Stimulated activated CD4-positive, alpha-beta T cell treated with anti-CD3 and anti-CD28 coated beads, Interleukin-12 subunit alpha, Interleukin-12 subunit beta, amount 100 ng/mL, for 4 hours (primary cell): Measurements from ENCODE around the gene RUVBL1.
"Not testable (repeated sequence)": the region's sequence is repeated elsewhere in the genome, so short reads cannot be mapped to it uniquely, and the experiment has no call there.

Experiments used
- DNase-seq: peaks from one replicate; pipeline ENCODE4 v3.0.0-alpha.2; 2020

Gene RUVBL1

DNA sequence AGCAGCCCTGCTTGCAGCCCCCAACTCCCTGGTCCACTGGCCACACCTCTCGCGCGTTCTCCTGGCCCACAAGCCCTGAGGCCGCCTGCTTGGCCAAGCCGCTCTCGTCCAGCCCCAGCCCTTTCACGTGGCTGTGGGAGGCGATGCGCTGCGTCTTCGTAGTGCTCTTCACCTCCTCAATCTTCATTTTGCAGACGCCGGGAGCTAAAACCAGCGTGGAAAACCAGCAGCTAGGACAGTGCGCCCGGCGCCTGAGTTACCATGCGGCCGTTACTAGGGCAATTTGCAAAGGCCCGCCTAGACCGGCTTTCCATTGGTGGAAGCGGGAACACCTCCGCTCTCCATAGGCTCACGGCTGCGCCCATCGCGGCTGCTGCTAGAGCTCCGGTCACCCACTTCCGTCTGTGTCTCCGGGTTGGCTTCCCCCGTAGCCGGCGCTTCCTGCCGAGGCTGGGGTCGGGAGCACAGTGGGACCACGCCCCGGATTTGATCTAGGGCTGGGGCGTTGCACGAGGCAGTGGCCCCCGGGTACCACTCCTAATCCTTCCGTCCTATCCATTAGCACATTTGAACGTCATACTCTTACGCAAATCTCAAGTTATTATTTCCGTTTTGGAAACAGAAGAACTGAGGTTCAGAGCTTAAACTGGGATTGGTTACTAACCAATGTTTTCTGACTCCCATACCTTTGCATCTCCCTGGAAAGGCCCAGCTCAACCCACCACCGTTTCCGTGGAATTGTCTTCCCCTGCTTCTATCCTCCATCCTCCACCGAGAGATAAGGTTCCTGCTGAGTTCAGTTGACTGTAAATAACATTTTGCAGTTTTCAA lies at the start of gene RUVBL1:
Gene RUVBL1, minus strand, starts transcription at position 275 of the 831 bp plus-strand sequence. Its CDS starts 88 bp downstream, at position 187.
- DNase-seq, result peak; percentile 93

DNA sequence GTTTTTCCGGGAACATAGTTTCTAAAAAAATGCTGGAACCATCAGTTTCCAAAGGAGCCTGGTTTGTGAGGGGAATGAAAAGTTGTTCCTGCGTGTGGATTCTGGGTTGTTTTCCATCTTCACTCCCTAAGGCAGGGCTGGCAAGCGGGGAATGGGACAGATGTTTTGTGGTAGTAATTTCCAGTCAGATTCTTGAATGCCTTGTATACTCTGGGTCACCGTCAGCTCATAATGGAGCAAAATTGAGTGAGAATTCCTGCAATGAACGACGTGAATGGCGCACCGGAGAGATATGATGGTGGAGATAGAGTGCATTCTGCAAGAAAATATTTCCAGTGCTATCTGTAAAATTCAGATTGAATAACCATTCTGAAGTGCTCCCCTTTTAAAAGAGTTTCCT lies 49.6 kb upstream of the RUVBL1 start:
- no peak for DNase-seq

DNA sequence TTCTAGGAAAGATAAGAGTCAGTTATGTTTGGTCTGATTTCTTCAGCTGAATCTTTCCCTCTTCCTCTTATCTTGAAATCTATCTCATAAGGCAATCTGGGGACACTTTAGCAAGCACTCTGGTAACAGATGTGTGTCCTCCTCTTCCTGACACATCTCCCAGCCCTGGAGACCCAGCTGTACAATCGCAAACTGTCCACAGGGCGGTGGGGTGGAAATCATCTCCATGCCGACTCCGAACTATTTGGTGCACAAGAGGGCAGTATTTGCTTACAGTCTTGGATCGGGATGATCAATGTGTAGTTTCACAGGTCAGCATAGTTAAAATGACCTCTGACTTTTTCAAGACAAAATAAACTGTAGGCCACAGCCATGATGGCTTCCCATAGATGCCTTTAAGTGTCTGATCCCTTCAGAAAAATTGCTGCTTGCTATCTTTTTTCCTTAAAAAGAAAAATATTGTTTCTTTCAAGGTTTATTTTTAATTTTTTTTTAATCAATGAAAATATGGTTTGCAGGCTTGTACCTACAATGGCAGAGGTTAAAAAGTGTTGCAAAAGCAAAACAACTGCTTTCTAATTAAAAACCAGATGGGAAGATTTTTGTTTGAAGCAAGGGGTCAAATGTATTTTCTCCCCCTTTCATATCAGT lies 47.4 kb upstream of the RUVBL1 start:
- DNase-seq, result no peak

DNA sequence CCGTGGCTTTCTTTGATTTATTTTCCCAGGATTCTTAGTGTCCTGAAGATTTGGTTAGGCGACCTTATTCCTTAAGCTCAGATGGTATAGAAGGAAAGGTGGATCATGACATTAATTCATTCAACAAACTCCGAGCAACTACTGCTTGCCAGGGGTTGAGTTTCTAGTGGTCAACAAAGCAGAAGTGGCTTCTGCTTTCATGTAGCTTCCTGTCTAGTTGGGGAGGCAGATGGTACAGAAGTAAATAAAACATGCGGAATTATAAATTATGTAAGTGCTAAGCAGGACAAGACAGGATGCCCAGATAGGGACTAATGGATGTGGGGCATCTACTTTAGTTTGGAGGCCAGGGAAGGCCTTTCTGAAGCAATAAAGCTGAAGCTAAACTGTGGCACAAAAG lies 45.2 kb upstream of the RUVBL1 start:
- no peak for DNase-seq

DNA sequence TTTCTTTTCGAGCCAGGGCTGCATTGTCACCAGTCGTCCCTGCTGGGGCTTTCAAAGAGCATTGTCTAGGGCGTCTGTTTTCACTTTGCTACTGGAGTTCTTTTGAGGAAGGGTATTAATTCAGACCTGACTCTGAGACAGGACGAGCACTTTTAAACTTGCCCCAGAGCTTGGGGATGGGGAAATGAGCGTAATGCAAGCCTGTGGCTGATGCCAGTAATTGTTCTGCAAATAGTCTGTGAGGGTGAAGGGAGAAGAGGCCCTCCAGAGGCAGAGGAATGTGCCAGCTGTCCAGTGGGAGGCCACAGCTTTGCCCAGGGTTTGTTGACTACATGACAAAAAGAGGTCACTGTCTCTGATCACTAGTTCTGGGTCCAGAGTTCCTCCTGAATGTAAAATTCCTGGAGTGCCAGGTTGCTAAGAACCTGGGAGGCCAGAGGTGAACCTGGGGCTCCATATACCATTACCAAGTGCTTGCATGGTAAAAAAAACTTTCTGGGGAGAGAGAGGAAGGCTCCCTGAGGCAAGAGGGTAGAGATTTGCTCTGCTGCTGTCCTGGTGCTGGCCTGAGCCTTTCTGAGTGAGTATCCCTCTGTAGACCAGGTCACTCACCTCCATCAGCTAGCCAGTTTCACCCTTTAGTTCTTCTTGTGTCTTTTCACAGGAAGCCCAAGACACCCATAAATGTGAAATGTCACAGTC lies 44.5 kb upstream of the RUVBL1 start:
- DNase-seq, result no peak

DNA sequence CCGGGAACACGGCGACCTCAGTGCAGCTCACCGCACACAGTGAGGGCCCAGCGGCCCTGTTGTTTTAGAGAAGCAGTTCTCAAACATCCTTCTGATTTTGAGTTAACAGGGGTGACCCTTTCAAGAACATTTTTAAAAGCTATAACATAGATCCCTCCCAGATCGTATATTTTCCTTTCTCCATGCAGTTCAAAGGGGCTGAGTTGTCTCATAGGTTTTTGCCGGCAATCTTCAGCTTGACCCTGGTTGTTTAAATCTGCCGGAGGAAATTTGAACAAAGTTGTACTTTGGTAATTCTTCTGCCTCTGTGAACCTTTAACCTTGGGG lies 44.0 kb upstream of the RUVBL1 start:
- no peak for DNase-seq

DNA sequence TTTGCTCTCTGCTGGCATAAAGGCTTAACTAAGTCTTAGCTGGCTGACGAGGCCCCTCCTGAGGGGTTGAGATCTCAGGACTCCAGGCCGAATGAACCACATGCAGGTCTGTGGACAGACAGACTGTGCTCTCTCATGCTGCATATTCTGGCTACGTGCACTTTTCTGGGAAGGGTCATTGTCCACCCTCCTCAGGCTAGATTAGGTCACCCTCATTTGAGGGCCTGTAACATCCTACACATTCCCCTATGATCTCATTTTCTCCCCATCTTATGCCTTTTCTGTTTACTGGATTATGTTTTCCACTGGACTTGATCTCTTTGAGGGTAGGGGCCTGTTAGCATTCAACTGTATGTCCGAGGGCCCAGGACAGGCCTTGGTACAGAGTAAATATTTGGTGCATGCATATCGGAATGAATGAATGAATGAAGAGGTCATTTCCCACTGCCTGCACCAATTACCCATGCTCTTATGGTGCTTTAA lies 43.4 kb upstream of the RUVBL1 start:
- DNase-seq, result no peak

DNA sequence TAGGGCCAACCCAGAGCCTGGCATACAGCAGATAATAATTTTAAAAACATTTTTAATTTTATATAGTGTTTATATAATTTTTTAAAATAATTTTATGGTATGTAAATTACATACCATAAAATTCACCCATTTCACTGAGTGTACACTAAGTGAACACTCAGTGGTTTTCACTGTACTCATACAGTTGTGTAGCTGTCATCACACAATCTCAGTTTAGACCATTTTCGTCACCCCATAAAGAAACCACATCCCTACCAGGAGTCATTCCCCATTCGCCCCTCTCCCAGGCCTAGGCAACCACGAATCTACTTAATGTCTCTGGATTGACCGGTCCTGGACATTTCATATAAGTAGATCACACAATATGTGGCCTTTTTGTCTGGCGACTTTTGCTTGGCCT lies 39.8 kb upstream of the RUVBL1 start:
- no peak for DNase-seq

DNA sequence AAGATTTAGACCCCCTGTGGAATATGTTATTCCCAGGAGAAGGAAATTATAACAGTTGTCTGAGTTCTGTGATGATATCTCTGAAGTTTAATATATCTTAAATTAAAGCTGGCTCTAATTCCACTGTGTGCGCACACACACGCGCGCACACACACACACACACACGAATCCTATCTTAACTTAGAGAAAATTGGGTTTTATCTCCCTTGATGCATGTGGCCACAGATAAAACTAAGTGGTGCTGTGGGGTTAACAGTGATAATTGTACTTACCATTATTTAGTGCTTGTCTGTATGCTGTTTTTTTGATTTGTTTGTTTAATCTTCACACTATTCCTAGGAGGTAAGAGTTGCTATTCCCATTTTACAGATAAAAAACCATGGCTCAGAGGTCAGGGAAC lies 37.0 kb upstream of the RUVBL1 start:
- no peak for DNase-seq

DNA sequence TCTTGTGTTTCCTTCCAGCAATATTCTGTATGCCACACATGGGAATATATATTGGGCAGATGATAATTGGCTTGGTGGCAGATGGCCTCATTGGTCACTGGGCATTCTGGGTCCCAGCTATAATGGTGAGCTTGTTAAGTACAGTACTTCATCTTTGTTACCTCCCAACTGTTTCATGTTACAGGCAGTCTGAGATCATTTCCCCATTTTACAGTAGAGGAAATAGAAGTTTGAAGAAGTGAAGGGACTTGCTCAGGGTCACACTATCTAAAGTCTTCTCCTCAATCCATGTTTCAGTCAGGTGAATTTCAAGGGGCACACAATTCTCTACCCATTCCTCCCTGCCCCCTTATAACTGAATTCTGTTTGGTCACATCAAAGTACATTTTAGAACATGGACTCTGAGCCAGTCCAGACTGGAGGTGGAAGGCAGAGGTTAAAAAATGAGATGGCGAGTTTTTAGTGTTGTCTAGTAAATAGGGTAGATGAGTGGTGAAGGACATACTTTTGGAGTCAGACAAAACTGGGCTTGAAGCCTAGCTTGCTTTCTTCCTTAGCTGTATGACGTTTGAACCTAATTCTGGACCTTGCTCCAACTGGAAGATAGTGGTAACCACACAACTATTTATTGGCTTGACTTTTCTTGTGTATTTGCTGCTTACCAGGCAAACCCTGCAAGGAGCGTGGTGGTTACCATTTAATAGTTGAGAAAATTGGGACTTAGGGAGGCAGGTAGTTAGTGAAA lies 32.2 kb upstream of the RUVBL1 start:
- DNase-seq, result no peak

DNA sequence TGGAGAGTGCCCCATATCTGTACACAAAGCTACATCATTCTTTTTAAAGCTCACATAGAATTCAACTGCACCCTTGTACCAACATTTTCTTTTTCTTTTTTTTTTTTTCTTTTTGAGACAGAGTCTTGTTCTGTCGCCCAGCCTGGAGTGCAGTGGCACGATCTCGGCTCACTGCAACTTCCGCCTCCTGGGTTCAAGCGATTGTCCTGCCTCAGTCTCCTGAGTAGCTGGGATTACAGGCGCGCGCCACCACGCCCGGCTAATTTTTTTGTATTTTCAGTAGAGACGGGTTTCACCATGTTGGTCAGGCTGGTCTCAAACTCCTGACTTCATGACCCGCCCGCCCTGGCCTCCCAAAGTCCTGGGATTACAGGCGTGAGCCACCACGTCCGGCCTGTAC lies 30.7 kb upstream of the RUVBL1 start:
- not testable (repeated sequence) for DNase-seq

DNA sequence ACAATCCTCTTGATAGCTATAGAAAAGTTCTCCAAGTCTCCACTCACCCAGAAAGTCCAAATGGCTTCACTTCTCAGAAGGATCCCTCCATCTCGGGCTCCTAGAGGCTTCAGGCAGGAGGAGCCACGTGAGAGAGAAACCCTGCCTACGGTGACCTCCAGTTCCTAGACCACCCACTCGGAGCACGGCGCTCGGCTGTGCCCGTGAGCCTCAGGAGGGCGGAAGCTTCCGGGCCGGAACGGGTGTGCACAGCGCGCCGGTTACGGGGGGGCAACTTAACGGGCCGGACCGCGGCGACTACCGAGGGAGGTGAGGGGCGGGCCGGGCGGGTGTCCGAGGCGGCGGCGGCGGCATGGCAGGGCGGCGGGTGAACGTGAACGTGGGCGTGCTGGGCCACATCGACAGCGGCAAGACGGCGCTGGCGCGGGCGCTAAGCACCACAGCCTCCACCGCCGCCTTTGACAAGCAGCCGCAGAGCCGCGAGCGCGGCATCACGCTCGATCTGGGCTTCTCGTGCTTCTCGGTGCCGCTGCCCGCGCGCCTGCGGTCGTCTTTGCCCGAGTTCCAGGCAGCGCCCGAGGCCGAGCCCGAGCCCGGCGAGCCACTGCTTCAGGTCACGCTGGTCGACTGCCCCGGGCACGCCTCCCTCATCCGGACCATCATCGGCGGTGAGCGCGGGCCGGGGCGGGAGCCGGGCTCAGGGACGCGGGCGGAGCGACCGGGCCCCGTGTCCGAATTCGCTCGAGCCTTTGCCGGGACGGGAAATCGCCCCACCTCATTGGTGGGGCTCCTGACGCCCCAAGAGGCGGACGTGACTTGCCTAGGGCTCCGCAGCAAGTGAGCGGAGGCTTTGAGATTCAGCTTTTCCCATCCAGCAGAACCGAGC lies 29.8 kb upstream of the RUVBL1 start, which contains the start of gene EEFSEC:
Gene EEFSEC, plus strand, starts transcription at position 326 of the 886 bp plus-strand sequence. Its CDS starts 27 bp downstream, at position 353.
- peak; percentile 85 for DNase-seq

DNA sequence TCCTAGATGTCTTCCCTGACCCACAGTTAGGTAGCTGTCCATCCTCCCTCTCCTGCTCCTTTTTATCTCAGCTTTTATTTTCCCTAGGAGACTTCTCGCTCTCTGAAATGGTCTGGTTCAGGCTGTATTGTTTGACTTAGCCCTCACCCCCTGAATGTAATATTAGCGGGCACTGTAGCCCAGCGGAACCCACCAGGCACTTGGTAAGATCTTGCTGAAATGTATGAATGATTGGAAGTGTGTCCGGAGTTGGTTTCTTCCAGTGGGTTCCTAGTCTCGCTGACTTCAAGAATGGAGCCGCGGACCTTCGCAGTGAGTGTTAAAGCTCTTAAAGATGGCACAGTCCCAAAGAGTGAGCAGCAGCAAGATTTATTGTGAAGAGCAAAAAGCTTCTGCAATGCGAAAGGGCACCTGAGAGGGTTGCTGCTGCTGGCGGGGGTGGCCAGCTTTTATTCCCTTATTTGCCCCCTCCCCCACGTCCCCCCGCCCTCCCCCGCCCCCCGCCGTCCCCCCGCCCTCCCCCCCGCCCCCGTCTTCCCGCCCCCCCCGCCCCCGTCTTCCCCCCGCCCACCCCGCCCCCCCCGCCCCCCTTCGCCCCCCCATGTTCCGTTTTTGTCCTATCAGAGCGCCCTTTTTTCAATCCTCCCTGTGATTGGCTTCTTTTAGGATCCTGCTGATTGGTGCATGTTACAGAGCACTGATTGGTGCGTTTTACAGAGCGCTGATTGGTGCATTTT lies 29.0 kb upstream of the RUVBL1 start:
- no peak for DNase-seq

DNA sequence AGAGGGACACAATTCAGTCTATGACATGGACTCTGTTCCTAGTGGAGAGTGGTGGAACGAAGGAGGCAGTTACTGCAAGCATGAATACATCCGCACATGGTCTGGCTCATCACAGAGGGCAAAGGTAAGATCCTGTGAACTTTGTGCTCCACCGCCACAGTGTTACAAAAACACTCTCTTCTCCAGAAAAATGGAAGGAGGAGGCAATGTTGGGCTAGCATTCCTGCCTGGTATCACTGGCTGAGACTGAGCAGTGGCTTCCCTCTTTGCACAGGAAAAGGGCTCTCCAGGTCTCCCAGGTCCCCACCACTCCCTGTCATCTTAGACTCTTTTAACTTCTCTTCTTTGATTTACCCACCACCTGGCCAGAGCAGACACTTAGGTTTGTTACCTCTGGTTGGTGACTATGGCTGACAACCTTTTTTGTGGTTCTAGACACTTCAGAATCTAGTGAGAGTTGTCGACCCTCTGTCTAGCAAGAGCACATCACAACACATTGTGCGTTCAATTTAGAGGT lies 28.2 kb upstream of the RUVBL1 start:
- no peak for DNase-seq

DNA sequence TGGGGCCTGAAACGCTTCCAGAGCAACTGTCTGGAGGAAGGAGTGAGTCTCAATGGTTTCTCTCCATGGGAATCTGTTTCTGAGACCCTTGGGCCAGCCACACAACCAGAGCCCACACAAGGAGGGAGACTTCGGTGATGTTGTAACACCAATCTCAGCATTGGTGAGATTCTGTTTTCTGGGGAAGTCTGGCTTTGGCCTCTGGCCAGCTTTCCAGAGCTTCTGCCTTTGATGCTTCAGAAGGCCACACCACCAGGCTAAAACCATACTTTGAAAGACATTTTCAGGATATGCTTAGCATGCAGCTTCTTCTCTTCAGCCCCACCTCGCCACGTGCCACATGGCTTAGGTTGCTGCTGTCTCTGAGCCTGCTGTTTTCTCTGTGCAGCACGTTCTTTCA lies 26.0 kb upstream of the RUVBL1 start:
- no peak for DNase-seq

DNA sequence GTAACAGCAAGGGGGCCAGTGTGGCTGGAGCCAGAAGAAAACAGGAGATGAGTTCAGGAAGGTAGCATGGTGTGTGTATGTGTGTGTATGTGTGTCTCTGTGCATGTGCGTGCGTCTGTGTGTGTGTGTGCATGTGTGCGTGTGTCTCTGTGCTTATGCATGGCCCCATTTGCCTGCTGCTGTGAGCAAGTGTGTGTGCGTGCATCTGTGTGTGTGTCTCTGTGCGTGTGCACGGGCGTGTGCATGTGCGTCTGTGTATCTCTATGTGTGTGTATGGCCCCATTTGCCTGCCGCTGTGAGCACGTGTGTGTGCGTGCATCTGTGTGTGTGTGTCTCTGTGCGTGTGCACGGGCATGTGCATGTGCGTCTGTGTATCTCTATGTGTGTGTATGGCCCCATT lies 22.6 kb upstream of the RUVBL1 start:
- DNase-seq, result no peak

DNA sequence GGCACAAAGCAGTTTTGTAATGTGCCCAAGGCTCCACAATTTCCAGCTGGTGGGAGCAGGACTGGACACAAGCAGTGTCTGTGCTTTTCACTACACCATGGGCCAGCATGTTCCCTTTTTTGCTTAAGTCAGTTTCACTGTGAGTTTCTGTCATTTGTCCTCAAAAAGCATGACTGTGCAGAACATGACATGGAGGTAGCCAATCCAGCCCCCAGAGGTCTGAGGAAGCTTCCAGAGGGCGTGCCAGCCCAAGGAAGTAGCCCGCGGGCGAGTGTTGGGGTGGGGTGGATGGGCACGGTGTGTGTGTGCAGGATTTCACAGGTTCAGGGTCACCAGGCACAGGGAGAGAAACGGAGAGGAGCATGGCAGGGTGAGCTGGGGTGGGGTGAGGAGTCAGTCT lies 21.7 kb upstream of the RUVBL1 start:
- DNase-seq, result no peak

DNA sequence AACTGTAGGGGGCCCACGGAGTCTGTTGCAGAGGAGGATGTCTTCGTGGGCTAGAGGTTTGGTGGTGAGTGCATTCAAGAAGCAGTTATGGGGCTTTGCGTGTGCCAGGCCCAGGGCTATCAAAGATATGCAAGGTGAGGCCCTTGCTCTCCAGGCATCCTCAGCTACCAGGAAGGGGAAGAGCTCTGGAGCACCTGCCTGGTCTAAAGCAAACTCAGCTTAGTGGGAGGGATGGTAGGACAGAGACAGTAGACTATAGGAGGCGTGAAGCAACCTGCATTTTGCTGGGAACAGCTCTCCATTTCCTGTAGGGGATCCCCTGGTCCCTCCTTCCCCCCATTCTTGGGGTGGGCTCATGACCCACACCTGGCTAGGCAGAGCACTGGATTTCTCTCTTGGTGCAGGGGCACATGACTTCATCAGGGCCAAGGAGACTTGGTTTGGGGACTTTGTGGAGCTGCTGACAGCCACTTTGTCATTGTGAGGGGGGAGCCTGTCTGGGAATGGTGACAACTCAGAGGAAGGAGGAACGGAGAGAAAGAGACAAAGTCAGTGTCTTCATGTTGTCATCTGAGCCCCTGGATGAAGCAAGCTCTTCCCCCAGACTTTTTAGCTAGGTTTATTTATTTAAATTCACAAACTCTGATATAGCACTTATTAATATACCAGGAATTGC lies 21.0 kb upstream of the RUVBL1 start:
- DNase-seq, result no peak

DNA sequence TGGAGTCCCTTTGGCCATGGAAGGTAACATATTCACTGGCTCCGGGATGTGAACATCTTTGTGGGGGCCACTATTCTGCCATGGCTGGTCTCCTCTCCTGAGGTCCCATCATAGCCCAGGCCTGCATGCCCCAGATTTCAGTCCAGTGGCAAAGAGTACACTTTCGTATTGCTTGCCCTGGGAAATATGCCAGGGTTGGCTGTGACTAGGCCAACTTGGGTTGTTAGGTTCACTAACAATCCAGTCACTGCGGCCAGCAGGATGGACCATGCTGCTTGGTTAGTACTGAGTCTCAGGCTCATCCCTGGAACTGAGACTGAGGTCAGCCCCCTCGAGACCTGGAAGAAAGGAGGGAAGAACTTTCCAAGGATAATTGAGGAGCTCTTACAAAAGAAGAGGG lies 19.9 kb upstream of the RUVBL1 start:
- no peak for DNase-seq

DNA sequence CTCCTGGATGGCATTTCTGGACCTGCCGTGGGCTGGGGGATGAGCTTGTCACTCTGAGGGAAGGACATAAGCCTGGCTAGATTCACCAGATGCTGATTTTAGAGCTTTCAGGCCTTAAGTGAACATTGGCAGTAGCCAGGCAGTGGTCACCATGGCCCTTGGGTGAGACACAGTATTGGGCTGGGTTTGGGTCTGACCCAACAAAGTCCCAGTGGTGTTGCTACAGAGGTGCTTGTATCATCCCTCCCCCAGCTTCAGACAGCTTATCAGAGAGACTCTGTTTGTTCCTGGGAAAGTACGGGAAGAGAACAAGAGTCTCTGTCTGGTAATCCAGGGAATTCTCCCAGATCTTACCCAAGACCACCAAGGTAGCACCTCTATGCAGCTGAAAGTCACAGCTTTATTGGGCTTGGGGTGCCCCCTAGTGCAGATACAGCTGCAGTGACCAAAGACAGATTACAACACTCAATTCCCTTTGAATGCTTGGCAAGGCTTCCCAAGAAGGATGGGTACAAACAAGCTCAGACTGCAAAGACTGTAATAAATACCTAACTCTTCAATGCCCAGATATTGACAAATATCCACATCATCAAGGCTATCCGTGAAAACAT lies 9.8 kb upstream of the RUVBL1 start:
- no peak for DNase-seq
